Heart left ventricle (tissue), 13 donors: ENCODE data around the gene AMPD3.

Experiments
- POLR2A ChIP-seq, 2 donors: fragments of 450-650 bp; IDR thresholded peaks; one replicate each; pipeline ENCODE4 v1.6.1; 2017; ENCODE audit warnings: antibody characterized with exemption in 2 of 2, mild to moderate bottlenecking in 2 of 2, moderate library complexity in 2 of 2
- TF ChIP-seq, protein P1 (sequence below), 12 donors: fragments of 200-600 bp; sonication (generic) in 4 of 12; IDR thresholded peaks; one replicate each; pipeline versions ENCODE4 v1.5.0 to v1.8.0; 2018 to 2022; ENCODE audit warnings: antibody characterized with exemption in 12 of 12, mild to moderate bottlenecking in 5 of 12
- donor health status: ischemic (EF 13 %, LVEDD 7.1; RV severe dilation, severe dysfunction).
- donor health status: DM: no; HTN: yes; CAD: no.
- donor health status: DM: no; HTN: no; CAD: no.
- donor health status: ischemic (EF 25% LVEDD 6.9; RV normal size, moderate dysfunction).
- donor health status: ischemic (EF 25% LVEDD 5.7; RV mildly dilated, moderate dysfunction).
- donor health status: ischemic (EF 35%, LVEDD 5.7; RV mildly dilated, moderate dysfunction).
- donor health status: nonischemic (EF 11% LVEDD 7.7; RV severe dilation, severe dysfunction).
- donor health status: DM: yes; HTN: yes; CAD: no.
- donor health status: PGD.
- donor health status: ischemic (EF 29% LVEDD 5.4; RV normal size, mild dysfunction).
- donor health status: nonischemic (EF 23%, LVEDD 6.1; RV moderate dilation, normal function).

DNA sequence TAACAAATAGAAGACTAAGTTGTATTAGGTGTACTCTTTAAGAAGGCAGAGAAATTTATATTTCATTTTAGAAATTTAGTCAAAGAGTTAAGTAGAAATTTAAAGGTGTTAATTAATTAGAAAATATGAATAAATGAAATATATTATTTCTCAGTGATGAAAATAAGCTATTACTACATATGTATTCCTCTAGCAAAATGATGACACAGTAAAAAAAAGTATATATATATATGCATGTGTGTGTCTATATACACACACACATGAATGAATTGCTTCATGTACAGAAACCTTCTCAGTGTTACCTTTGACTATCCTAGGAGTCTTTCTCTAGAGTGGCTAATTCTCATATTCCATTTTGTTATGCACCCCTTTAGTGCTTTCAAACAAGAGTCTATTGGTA lies 78.3 kb downstream of the AMPD3 start:
- TF ChIP-seq, protein P1, sequence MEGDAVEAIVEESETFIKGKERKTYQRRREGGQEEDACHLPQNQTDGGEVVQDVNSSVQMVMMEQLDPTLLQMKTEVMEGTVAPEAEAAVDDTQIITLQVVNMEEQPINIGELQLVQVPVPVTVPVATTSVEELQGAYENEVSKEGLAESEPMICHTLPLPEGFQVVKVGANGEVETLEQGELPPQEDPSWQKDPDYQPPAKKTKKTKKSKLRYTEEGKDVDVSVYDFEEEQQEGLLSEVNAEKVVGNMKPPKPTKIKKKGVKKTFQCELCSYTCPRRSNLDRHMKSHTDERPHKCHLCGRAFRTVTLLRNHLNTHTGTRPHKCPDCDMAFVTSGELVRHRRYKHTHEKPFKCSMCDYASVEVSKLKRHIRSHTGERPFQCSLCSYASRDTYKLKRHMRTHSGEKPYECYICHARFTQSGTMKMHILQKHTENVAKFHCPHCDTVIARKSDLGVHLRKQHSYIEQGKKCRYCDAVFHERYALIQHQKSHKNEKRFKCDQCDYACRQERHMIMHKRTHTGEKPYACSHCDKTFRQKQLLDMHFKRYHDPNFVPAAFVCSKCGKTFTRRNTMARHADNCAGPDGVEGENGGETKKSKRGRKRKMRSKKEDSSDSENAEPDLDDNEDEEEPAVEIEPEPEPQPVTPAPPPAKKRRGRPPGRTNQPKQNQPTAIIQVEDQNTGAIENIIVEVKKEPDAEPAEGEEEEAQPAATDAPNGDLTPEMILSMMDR (IDR thresholded peaks at IDR 0.05): no peak
- TF ChIP-seq POLR2A (IDR thresholded peaks at IDR 0.05): no peak
